Ishikawa (cell line): ENCODE data around the gene CAPRIN1.

Experiments used
- EGR1 ChIP-seq: IDR thresholded peaks from 2 replicates; pipeline ENCODE4 v1.6.1; 2012
- FOXM1 ChIP-seq: IDR thresholded peaks from 2 replicates; pipeline ENCODE4 v1.6.1; 2012; ENCODE audit warnings: low read depth, borderline replicate concordance
- MAX ChIP-seq: IDR thresholded peaks from 2 replicates; pipeline ENCODE4 v1.6.1; 2012
- NFIC ChIP-seq: IDR thresholded peaks from 2 replicates; pipeline ENCODE4 v1.6.1; 2012
- RAD21 ChIP-seq: IDR thresholded peaks from 2 replicates; pipeline ENCODE4 v1.6.1; 2012; ENCODE audit warnings: low read depth
- TAF1 ChIP-seq: IDR thresholded peaks from 2 replicates; pipeline ENCODE4 v1.6.1; 2012; ENCODE audit warnings: low read depth, mild to moderate bottlenecking
- TEAD4 ChIP-seq: IDR thresholded peaks from 2 replicates; pipeline ENCODE4 v1.6.1; 2012
- USF1 ChIP-seq: IDR thresholded peaks from 2 replicates; pipeline ENCODE4 v1.6.1; 2012
- YY1 ChIP-seq: IDR thresholded peaks from 2 replicates; pipeline ENCODE4 v1.6.1; 2012; ENCODE audit warnings: low read depth

GRCh38 chr11:34149274-34149673 is 97.7 kb downstream of the CAPRIN1 start:
- TF ChIP-seq FOXM1 (no peak), YY1 (no peak), EGR1 (no peak), MAX (no peak), USF1 (no peak), NFIC (no peak), TEAD4 (no peak), TAF1 (no peak), RAD21 (no peak)
